ENCODE data around the gene SURF2. TPM values are rescaled to one million over a fixed set of nuclear protein-coding genes. Genes with fewer than 3 reads are reported as not detected.

Gene SURF2
- total RNA-seq, 1 experiment from 2014 or later = 20.6 TPM

- no TSS peak for BruUV-seq (replicated peaks)
- CTCF ChIA-PET = no interaction called here
- TF ChIP-seq CTCF (IDR thresholded peaks at IDR 0.05; ENCODE audit: unreplicated experiment) = no peak
- DNase-seq = no peak
- Mint-ChIP-seq H3K36me3 (ENCODE audit: insufficient read depth, unreplicated experiment) (peaks cover 25% of the 10 kb centered on the region), H3K9me3 (ENCODE audit: low read depth, unreplicated experiment) (no peaks in the 10 kb centered on the region), H3K27ac (ENCODE audit: unreplicated experiment) (no peak overlapping the region), H3K4me1 (ENCODE audit: low read depth, unreplicated experiment) (peaks cover 13% of the 10 kb centered on the region), H3K27me3 (ENCODE audit: unreplicated experiment) (no peaks in the 10 kb centered on the region), H3K4me3 (ENCODE audit: low read depth, unreplicated experiment) (no peak overlapping the region)
- intact Hi-C loops (cut with micrococcal nuclease; ENCODE audit: unreplicated experiment) = no loop called here
These were observed 12.0 kb downstream of the SURF2 start for GRCh38 chr9:133368249-133368881.

- Mint-ChIP-seq H3K27me3 (ENCODE audit: unreplicated experiment) (no peaks in the 10 kb centered on the region), H3K9me3 (ENCODE audit: low read depth, unreplicated experiment) (no peaks in the 10 kb centered on the region), H3K27ac (ENCODE audit: unreplicated experiment) (no peak overlapping the region), H3K4me3 (ENCODE audit: low read depth, unreplicated experiment) (no peak overlapping the region), H3K36me3 (ENCODE audit: insufficient read depth, unreplicated experiment) (peaks cover 24% of the 10 kb centered on the region), H3K4me1 (ENCODE audit: low read depth, unreplicated experiment) (peaks cover 13% of the 10 kb centered on the region)
- CTCF ChIA-PET = interaction anchor here (0.6 kb wide), 1 partner anchor 199 kb away, joined by 3 read pairs; no protein-coding TSS in a partner anchor
- BruUV-seq (replicated peaks) = no TSS peak
- no peak for TF ChIP-seq CTCF (IDR thresholded peaks at IDR 0.05; ENCODE audit: unreplicated experiment)
- intact Hi-C loops (cut with micrococcal nuclease; ENCODE audit: unreplicated experiment) = no loop called here
- DNase-seq = no peak
These were observed 13.1 kb downstream of the SURF2 start for GRCh38 chr9:133369422-133369821.

- H3K4me1 Mint-ChIP-seq (ENCODE audit: low read depth, unreplicated experiment) = peaks cover 13% of the 10 kb centered on the region
- intact Hi-C loops (cut with micrococcal nuclease; ENCODE audit: unreplicated experiment) = no loop called here
- TF ChIP-seq CTCF (IDR thresholded peaks at IDR 0.05; ENCODE audit: unreplicated experiment) = no peak
- DNase-seq = no peak
- no peaks in the 10 kb centered on the region for H3K9me3 Mint-ChIP-seq (ENCODE audit: low read depth, unreplicated experiment)
- no peak overlapping the region for H3K27ac Mint-ChIP-seq (ENCODE audit: unreplicated experiment)
- H3K36me3 Mint-ChIP-seq (ENCODE audit: insufficient read depth, unreplicated experiment) = peaks cover 29% of the 10 kb centered on the region
- no peak overlapping the region for H3K4me3 Mint-ChIP-seq (ENCODE audit: low read depth, unreplicated experiment)
- H3K27me3 Mint-ChIP-seq (ENCODE audit: unreplicated experiment) = no peaks in the 10 kb centered on the region
- no TSS peak for BruUV-seq (replicated peaks)
- CTCF ChIA-PET = interaction anchor here (0.6 kb wide), 1 partner anchor 200 kb away, joined by 3 read pairs; no protein-coding TSS in a partner anchor
These were observed 13.6 kb downstream of the SURF2 start for GRCh38 chr9:133369933-133370332.

GRCh38 chr9:133370685-133371084 is 14.3 kb downstream of the SURF2 start:
- no peaks in the 10 kb centered on the region for H3K9me3 Mint-ChIP-seq (ENCODE audit: low read depth, unreplicated experiment)
- no TSS peak for BruUV-seq (replicated peaks)
- peaks cover 35% of the 10 kb centered on the region for H3K36me3 Mint-ChIP-seq (ENCODE audit: insufficient read depth, unreplicated experiment)
- no peak for DNase-seq
- no peak overlapping the region for H3K27ac Mint-ChIP-seq (ENCODE audit: unreplicated experiment)
- CTCF ChIA-PET = no interaction called here
- no peak overlapping the region for H3K4me3 Mint-ChIP-seq (ENCODE audit: low read depth, unreplicated experiment)
- H3K27me3 Mint-ChIP-seq (ENCODE audit: unreplicated experiment) = no peaks in the 10 kb centered on the region
- intact Hi-C loops (cut with micrococcal nuclease; ENCODE audit: unreplicated experiment) = no loop called here
- TF ChIP-seq CTCF (IDR thresholded peaks at IDR 0.05; ENCODE audit: unreplicated experiment) = no peak
- H3K4me1 Mint-ChIP-seq (ENCODE audit: low read depth, unreplicated experiment) = peaks cover 13% of the 10 kb centered on the region
